MCF 10A (cell line): ENCODE data around the gene SLC6A11. TPM values are rescaled to one million over a fixed set of nuclear protein-coding genes. Genes with fewer than 3 reads are reported as not detected.

ENCODE experiments used
- BruUV-seq: library from RNA; stranded (reverse); fragments of 400-500 nt; replicated peaks from 2 replicates; lab custom pipeline; 2021; lab: Mats Ljungman, UMichigan
- CTCF ChIA-PET: fragments of 300-600 bp; sonication (Branson Sonifier 250); formaldehyde crosslinking; extraction: SDS; loops from one replicate; lab custom pipeline; 2021; ENCODE audit warnings: antibody characterized with exemption, inconsistent platforms; lab: Yijun Ruan, JAX
- POLR2A ChIA-PET: fragments of 300-600, 350-650 bp; sonication (Branson Sonifier 250); formaldehyde crosslinking; extraction: SDS; loops from one replicate; lab custom pipeline; 2020; ENCODE audit warnings: antibody characterized with exemption, inconsistent platforms; lab: Yijun Ruan, JAX
- DNase-seq: peaks from one replicate; pipeline ENCODE4 v3.0.0-alpha.2; 2018; ENCODE audit not compliant: unreplicated experiment
- H3K27ac Mint-ChIP-seq: one replicate; pipeline ENCODE4 v1.8.0; 2022; ENCODE audit warnings: mild to moderate bottlenecking, low read depth, mixed read lengths; ENCODE audit not compliant: unreplicated experiment
- H3K27me3 Mint-ChIP-seq: one replicate; pipeline ENCODE4 v1.8.0; 2022; ENCODE audit warnings: mixed read lengths; ENCODE audit not compliant: insufficient read depth, unreplicated experiment
- H3K36me3 Mint-ChIP-seq: one replicate; pipeline ENCODE4 v1.8.0; 2022; ENCODE audit warnings: mild to moderate bottlenecking, moderate library complexity, mixed read lengths; ENCODE audit not compliant: insufficient read depth, unreplicated experiment
- H3K4me1 Mint-ChIP-seq: one replicate; pipeline ENCODE4 v1.8.0; 2022; ENCODE audit warnings: mixed read lengths; ENCODE audit not compliant: insufficient read depth, unreplicated experiment
- H3K4me3 Mint-ChIP-seq: one replicate; pipeline ENCODE4 v1.8.0; 2022; ENCODE audit warnings: mild to moderate bottlenecking, moderate library complexity, mixed read lengths; ENCODE audit not compliant: unreplicated experiment
- H3K9me3 Mint-ChIP-seq: one replicate; pipeline ENCODE4 v1.8.0; 2022; ENCODE audit warnings: mixed read lengths; ENCODE audit not compliant: unreplicated experiment
- CTCF ChIP-seq: fragments of 200-600 bp; IDR thresholded peaks from one replicate; pipeline ENCODE4 v1.8.0; 2022; ENCODE audit warnings: antibody characterized with exemption, mild to moderate bottlenecking; ENCODE audit not compliant: unreplicated experiment
- intact Hi-C: fragments of 100-400 bp; cut with micrococcal nuclease; formaldehyde crosslinking; loops from 2 replicates; pipeline ENCODE4 v1.14.1; 2022
- total RNA-seq: library from RNA; stranded (reverse); gene quantifications from 2 replicates; pipeline ENCODE4 v1.2.3, GENCODE V29; 2022

SLC6A11 gene
- total RNA-seq, 1 experiment from 2014 or later = 1.4 TPM

GRCh38 chr3:10808130-10808735 is 7.8 kb upstream of the SLC6A11 start:
- no peak for DNase-seq
- intact Hi-C loops = no loop called here
- Mint-ChIP-seq H3K27ac (no peak overlapping the region), H3K27me3 (peaks cover 38% of the 10 kb centered on the region), H3K36me3 (no peaks in the 10 kb centered on the region), H3K4me3 (no peak overlapping the region), H3K9me3 (no peaks in the 10 kb centered on the region), H3K4me1 (peaks cover 11% of the 10 kb centered on the region)
- TF ChIP-seq CTCF = no peak
- CTCF ChIA-PET = interaction anchor here (0.6 kb wide), 1 partner anchor 32 kb away, joined by 3 read pairs; no protein-coding TSS in a partner anchor
- BruUV-seq = no TSS peak
- POLR2A ChIA-PET = interaction anchor here (1.2 kb wide), 1 partner anchor 10 kb away, joined by 4 read pairs; no protein-coding TSS in a partner anchor

- H3K9me3 Mint-ChIP-seq = no peaks in the 10 kb centered on the region
- no peak overlapping the region for H3K4me3 Mint-ChIP-seq
- H3K36me3 Mint-ChIP-seq = no peaks in the 10 kb centered on the region
- H3K27ac Mint-ChIP-seq = no peak overlapping the region
- peaks cover 40% of the 10 kb centered on the region for H3K27me3 Mint-ChIP-seq
- no TSS peak for BruUV-seq
- H3K4me1 Mint-ChIP-seq = peaks cover 8% of the 10 kb centered on the region
- ChIA-PET CTCF (interaction anchor here (0.6 kb wide), 1 partner anchor 31 kb away, joined by 3 read pairs; no protein-coding TSS in a partner anchor), POLR2A (interaction anchor here (1.2 kb wide), 1 partner anchor 11 kb away, joined by 4 read pairs; no protein-coding TSS in a partner anchor)
- DNase-seq = no peak
- intact Hi-C loops = no loop called here
- TF ChIP-seq CTCF = no peak
Observed at GRCh38 chr3:10808974-10809373, 7.1 kb upstream of the SLC6A11 start.

- Mint-ChIP-seq H3K36me3 (no peaks in the 10 kb centered on the region), H3K27ac (no peak overlapping the region), H3K4me1 (no peaks in the 10 kb centered on the region), H3K4me3 (no peak overlapping the region), H3K9me3 (no peaks in the 10 kb centered on the region), H3K27me3 (peaks cover 46% of the 10 kb centered on the region)
- ChIA-PET CTCF (interaction anchor here (0.6 to 0.8 kb wide), 2 partner anchors 34 to 136 kb away, joined by 3 read pairs; no protein-coding TSS in a partner anchor), POLR2A (no interaction called here)
- TF ChIP-seq CTCF = no peak
- DNase-seq = no peak
- intact Hi-C loops = no loop called here
- BruUV-seq = no TSS peak
Observed at GRCh38 chr3:10810376-10810775, 5.7 kb upstream of the SLC6A11 start.

- Mint-ChIP-seq H3K27me3 (peaks cover 30% of the 10 kb centered on the region), H3K4me1 (no peaks in the 10 kb centered on the region), H3K9me3 (no peaks in the 10 kb centered on the region), H3K4me3 (no peak overlapping the region), H3K27ac (no peak overlapping the region), H3K36me3 (no peaks in the 10 kb centered on the region)
- POLR2A ChIA-PET = no interaction called here
- intact Hi-C loops = no loop called here
- no peak for DNase-seq
- no TSS peak for BruUV-seq
- CTCF ChIA-PET = interaction anchor here (0.6 to 1.3 kb wide), 2 partner anchors 10 to 157 kb away, joined by 4 to 6 read pairs; no protein-coding TSS in a partner anchor
- no peak for TF ChIP-seq CTCF
Observed at GRCh38 chr3:10813425-10813824, 2.6 kb upstream of the SLC6A11 start.
